ENCODE data around the gene BRIP1. TPM values are rescaled to one million over a fixed set of nuclear protein-coding genes. Genes with fewer than 3 reads are reported as not detected.
"Not testable (repeated sequence)": the region's sequence is repeated elsewhere in the genome, so short reads cannot be mapped to it uniquely, and the experiment has no call there.

BRIP1 gene
- total RNA-seq (2012; rRNA removed) = 4.3 and 5.0 TPM in 2 replicates

- H3K4me3 ChIP-seq (ENCODE audit: low read length) = peak within 1 kb of the TSS; percentile 91
- peaks cover 12% of the 10 kb centered on the region for H3K36me3 ChIP-seq (ENCODE audit: insufficient read depth, low read length)
- H3K9ac ChIP-seq (ENCODE audit: low read depth, low read length) = peak within 1 kb of the TSS; percentile 84
- H3K4me1 ChIP-seq (ENCODE audit: control insufficient read depth, insufficient read depth, low read length) = peaks cover 17% of the 10 kb centered on the region
- H3K9me3 ChIP-seq (replicated peaks; ENCODE audit: low read length) = no peaks in the 10 kb centered on the region
- no peaks in the 10 kb centered on the region for H3K27me3 ChIP-seq (ENCODE audit: control insufficient read depth, insufficient read depth, low read length)
- H3K4me2 ChIP-seq (ENCODE audit: low read length) = peak within 1 kb of the TSS; percentile 91
Observed at GRCh38 chr17:61862975-61863800, at the start of gene BRIP1. TSS of gene BRIP1 (minus strand) at chr17:61863528. CDS start at chr17:61861539, 1,989 bp downstream.

DNA sequence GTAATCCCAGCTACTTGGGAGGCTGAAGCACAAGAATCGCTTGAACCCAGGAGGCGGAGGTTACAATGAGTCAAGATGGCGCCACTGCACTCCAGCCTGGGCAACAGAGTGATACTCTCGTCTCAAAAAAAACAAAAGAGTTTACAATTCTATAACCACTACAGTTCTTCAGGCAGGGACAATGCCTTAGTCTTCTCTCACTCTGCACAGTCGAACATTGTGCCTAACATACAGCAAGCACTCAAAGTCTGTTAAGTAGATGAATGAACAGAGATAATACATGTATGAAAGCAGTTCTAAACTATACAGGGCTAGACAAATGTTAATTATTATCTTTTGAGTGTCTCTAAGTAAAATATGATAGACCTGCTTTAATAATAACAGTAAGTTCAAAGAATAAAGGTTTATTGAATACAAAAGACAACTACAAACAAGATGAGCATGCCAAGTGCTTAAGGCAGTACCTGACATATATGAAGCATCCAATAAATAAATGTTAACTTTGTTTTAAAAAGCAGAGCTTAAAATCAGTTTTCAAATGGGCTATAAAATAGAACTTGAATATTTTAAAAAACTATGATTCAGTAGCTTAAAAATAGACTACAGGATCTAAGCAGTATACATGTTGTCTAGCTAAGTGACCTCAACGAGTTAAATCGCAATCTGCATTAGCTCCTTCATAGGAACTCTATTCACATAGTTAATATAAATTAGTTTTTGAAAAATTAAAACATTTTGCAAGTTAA is 45.1 kb upstream of the BRIP1 start:
- no peak overlapping the region for H3K4me2 ChIP-seq (ENCODE audit: low read length)
- H3K9me3 ChIP-seq (replicated peaks; ENCODE audit: low read length) = no peaks in the 10 kb centered on the region
- H3K36me3 ChIP-seq (ENCODE audit: insufficient read depth, low read length) = peaks cover 34% of the 10 kb centered on the region
- no peaks in the 10 kb centered on the region for H3K4me1 ChIP-seq (ENCODE audit: control insufficient read depth, insufficient read depth, low read length)
- no peaks in the 10 kb centered on the region for H3K27me3 ChIP-seq (ENCODE audit: control insufficient read depth, insufficient read depth, low read length)
- no peak overlapping the region for H3K4me3 ChIP-seq (ENCODE audit: low read length)
- no peak overlapping the region for H3K9ac ChIP-seq (ENCODE audit: low read depth, low read length)

- peaks cover 34% of the 10 kb centered on the region for H3K36me3 ChIP-seq (ENCODE audit: insufficient read depth, low read length)
Observed at GRCh38 chr17:61907361-61907760, 44.0 kb upstream of the BRIP1 start.

DNA sequence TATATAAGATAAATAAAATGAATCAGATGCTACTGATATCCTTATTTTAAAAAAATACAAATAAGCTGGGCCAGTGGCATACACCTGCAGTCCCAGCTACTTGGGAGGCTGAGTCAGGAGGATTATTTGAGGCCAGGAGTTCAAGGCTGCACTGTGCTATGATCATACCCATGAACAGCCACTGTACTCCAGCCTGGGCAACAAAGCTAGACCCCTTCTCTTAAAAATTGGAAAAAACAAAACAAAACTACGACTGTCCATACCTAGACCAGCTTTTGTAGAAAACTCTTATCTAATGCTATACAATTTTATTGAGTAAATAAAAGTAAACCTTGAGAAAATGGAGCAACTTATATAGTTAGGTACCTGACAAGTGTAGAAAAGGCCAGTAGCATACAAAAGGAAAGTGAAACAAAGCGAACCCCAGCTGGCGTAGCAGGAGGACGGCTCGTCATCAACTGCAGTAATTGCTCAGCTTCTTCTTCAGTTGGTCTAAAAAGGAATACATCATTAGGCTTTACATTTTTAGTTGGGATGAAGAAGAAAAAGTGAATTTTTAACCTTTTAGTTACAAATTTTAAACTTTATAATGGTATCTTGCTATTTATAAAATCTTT is 40.9 kb upstream of the BRIP1 start:
- Histone ChIP-seq H3K27me3 (ENCODE audit: control insufficient read depth, insufficient read depth, low read length) (no peaks in the 10 kb centered on the region), H3K9ac (ENCODE audit: low read depth, low read length) (no peak overlapping the region), H3K9me3 (replicated peaks; ENCODE audit: low read length) (no peaks in the 10 kb centered on the region), H3K4me3 (ENCODE audit: low read length) (no peak overlapping the region), H3K4me2 (ENCODE audit: low read length) (no peak overlapping the region), H3K4me1 (ENCODE audit: control insufficient read depth, insufficient read depth, low read length) (no peaks in the 10 kb centered on the region), H3K36me3 (ENCODE audit: insufficient read depth, low read length) (peaks cover 27% of the 10 kb centered on the region)

More at GRCh38 chr17:61907361-61907760, 44.0 kb upstream of the BRIP1 start:
- no peak overlapping the region for H3K9ac ChIP-seq (ENCODE audit: low read depth, low read length)
- H3K27me3 ChIP-seq (ENCODE audit: control insufficient read depth, insufficient read depth, low read length) = no peaks in the 10 kb centered on the region
- no peak overlapping the region for H3K4me3 ChIP-seq (ENCODE audit: low read length)
- no peaks in the 10 kb centered on the region for H3K9me3 ChIP-seq (replicated peaks; ENCODE audit: low read length)
- no peaks in the 10 kb centered on the region for H3K4me1 ChIP-seq (ENCODE audit: control insufficient read depth, insufficient read depth, low read length)
- no peak overlapping the region for H3K4me2 ChIP-seq (ENCODE audit: low read length)

GRCh38 chr17:61903251-61903650 is 39.9 kb upstream of the BRIP1 start:
- no peak overlapping the region for H3K4me2 ChIP-seq (ENCODE audit: low read length)
- H3K4me3 ChIP-seq (ENCODE audit: low read length) = no peak overlapping the region
- no peak overlapping the region for H3K9ac ChIP-seq (ENCODE audit: low read depth, low read length)
- H3K4me1 ChIP-seq (ENCODE audit: control insufficient read depth, insufficient read depth, low read length) = no peaks in the 10 kb centered on the region
- peaks cover 27% of the 10 kb centered on the region for H3K36me3 ChIP-seq (ENCODE audit: insufficient read depth, low read length)
- H3K27me3 ChIP-seq (ENCODE audit: control insufficient read depth, insufficient read depth, low read length) = no peaks in the 10 kb centered on the region
- no peaks in the 10 kb centered on the region for H3K9me3 ChIP-seq (replicated peaks; ENCODE audit: low read length)

- Histone ChIP-seq H3K4me1 (ENCODE audit: control insufficient read depth, insufficient read depth, low read length) (no peaks in the 10 kb centered on the region), H3K27me3 (ENCODE audit: control insufficient read depth, insufficient read depth, low read length) (no peaks in the 10 kb centered on the region), H3K4me3 (ENCODE audit: low read length) (no peak overlapping the region), H3K4me2 (ENCODE audit: low read length) (no peak overlapping the region), H3K9me3 (replicated peaks; ENCODE audit: low read length) (no peaks in the 10 kb centered on the region), H3K36me3 (ENCODE audit: insufficient read depth, low read length) (peaks cover 9% of the 10 kb centered on the region), H3K9ac (ENCODE audit: low read depth, low read length) (no peak overlapping the region)
Observed at GRCh38 chr17:61897548-61898180, 34.3 kb upstream of the BRIP1 start.

- H3K4me3 ChIP-seq (ENCODE audit: low read length) = no peak overlapping the region
- no peaks in the 10 kb centered on the region for H3K27me3 ChIP-seq (ENCODE audit: control insufficient read depth, insufficient read depth, low read length)
- no peak overlapping the region for H3K9ac ChIP-seq (ENCODE audit: low read depth, low read length)
- no peaks in the 10 kb centered on the region for H3K4me1 ChIP-seq (ENCODE audit: control insufficient read depth, insufficient read depth, low read length)
- no peak overlapping the region for H3K4me2 ChIP-seq (ENCODE audit: low read length)
- H3K9me3 ChIP-seq (replicated peaks; ENCODE audit: low read length) = no peaks in the 10 kb centered on the region
- H3K36me3 ChIP-seq (ENCODE audit: insufficient read depth, low read length) = peaks cover 10% of the 10 kb centered on the region
Observed at GRCh38 chr17:61895391-61895790, 32.1 kb upstream of the BRIP1 start.

- H3K9ac ChIP-seq (ENCODE audit: low read depth, low read length); H3K9me3 ChIP-seq (replicated peaks; ENCODE audit: low read length); H3K4me3 ChIP-seq (ENCODE audit: low read length); H3K4me2 ChIP-seq (ENCODE audit: low read length); H3K4me1 ChIP-seq (ENCODE audit: control insufficient read depth, insufficient read depth, low read length); H3K27me3 ChIP-seq (ENCODE audit: control insufficient read depth, insufficient read depth, low read length); H3K36me3 ChIP-seq (ENCODE audit: insufficient read depth, low read length): not testable (repeated sequence)
Observed at GRCh38 chr17:61894310-61894709, 31.0 kb upstream of the BRIP1 start.

GRCh38 chr17:61887733-61888132 is 24.4 kb upstream of the BRIP1 start:
- H3K4me2 ChIP-seq (ENCODE audit: low read length); H3K9ac ChIP-seq (ENCODE audit: low read depth, low read length); H3K4me1 ChIP-seq (ENCODE audit: control insufficient read depth, insufficient read depth, low read length); H3K27me3 ChIP-seq (ENCODE audit: control insufficient read depth, insufficient read depth, low read length); H3K4me3 ChIP-seq (ENCODE audit: low read length); H3K9me3 ChIP-seq (replicated peaks; ENCODE audit: low read length): not testable (repeated sequence)
- peaks cover 31% of the 10 kb centered on the region for H3K36me3 ChIP-seq (ENCODE audit: insufficient read depth, low read length)

DNA sequence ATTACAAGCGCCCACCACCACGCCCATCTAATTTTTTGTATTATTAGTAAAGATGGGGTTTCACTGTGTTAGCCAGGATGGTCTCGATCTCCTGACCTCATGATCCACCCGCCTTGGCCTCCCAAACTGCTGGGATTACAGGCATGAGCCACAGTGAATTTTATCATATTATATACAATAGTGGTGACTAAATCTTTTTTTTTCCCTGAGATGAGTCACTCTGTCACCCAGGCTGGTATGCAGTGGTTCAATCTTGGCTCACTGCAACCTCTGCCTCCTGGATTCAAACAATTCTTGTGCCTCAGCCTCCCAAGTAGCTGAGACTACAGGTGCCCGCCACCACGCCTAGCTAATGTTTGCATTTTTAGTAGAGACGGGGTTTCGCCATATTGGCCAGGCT is 22.5 kb upstream of the BRIP1 start:
- H3K9ac ChIP-seq (ENCODE audit: low read depth, low read length); H3K4me2 ChIP-seq (ENCODE audit: low read length); H3K4me1 ChIP-seq (ENCODE audit: control insufficient read depth, insufficient read depth, low read length); H3K9me3 ChIP-seq (replicated peaks; ENCODE audit: low read length); H3K4me3 ChIP-seq (ENCODE audit: low read length); H3K27me3 ChIP-seq (ENCODE audit: control insufficient read depth, insufficient read depth, low read length): not testable (repeated sequence)
- H3K36me3 ChIP-seq (ENCODE audit: insufficient read depth, low read length) = peaks cover 28% of the 10 kb centered on the region

GRCh38 chr17:61884864-61885263 is 21.5 kb upstream of the BRIP1 start:
- no peak overlapping the region for H3K4me2 ChIP-seq (ENCODE audit: low read length)
- H3K4me3 ChIP-seq (ENCODE audit: low read length) = no peak overlapping the region
- H3K36me3 ChIP-seq (ENCODE audit: insufficient read depth, low read length) = peaks cover 27% of the 10 kb centered on the region
- H3K9me3 ChIP-seq (replicated peaks; ENCODE audit: low read length) = no peaks in the 10 kb centered on the region
- no peaks in the 10 kb centered on the region for H3K4me1 ChIP-seq (ENCODE audit: control insufficient read depth, insufficient read depth, low read length)
- no peaks in the 10 kb centered on the region for H3K27me3 ChIP-seq (ENCODE audit: control insufficient read depth, insufficient read depth, low read length)
- H3K9ac ChIP-seq (ENCODE audit: low read depth, low read length) = no peak overlapping the region
